ENCODE data around the gene SEMA5A.

- TF ChIP-seq CTCF (IDR thresholded peaks at IDR 0.05) (no peak), POLR2AphosphoS5 (IDR thresholded peaks at IDR 0.05) (no peak), POLR2A (IDR thresholded peaks at IDR 0.05) (no peak)
These were observed 216.8 kb downstream of the SEMA5A start for GRCh38 chr5:9329125-9329524.

Data from breast epithelium (tissue), 3 donors.